Left ventricle myocardium inferior (tissue), 1 donor: Measurements from ENCODE around the gene PAQR6. TPM values are rescaled to one million over a fixed set of nuclear protein-coding genes. Genes with fewer than 3 reads are reported as not detected.

ENCODE experiments used
- DNase-seq: peaks from one replicate; pipeline ENCODE4 v3.0.0-alpha.2; 2020
- H3K27ac ChIP-seq: fragments of 200-600 bp; replicated peaks from 2 replicates; pipeline ENCODE4 v1.8.0; 2021
- H3K27me3 ChIP-seq: fragments of 200-600 bp; 2 replicates; pipeline ENCODE4 v1.8.0; 2021; ENCODE audit warnings: low read depth
- H3K36me3 ChIP-seq: fragments of 200-600 bp; 2 replicates; pipeline ENCODE4 v1.8.0; 2021
- H3K4me1 ChIP-seq: fragments of 200-600 bp; 2 replicates; pipeline ENCODE4 v1.8.0; 2021
- H3K4me3 ChIP-seq: fragments of 200-600 bp; 2 replicates; pipeline ENCODE4 v1.8.0; 2021; ENCODE audit warnings: mild to moderate bottlenecking, moderate library complexity
- H3K9me3 ChIP-seq: fragments of 200-600 bp; replicated peaks from 2 replicates; pipeline ENCODE4 v1.8.0; 2021
- intact Hi-C: fragments of 100-400 bp; cut with micrococcal nuclease; formaldehyde crosslinking; loops from one replicate; pipeline ENCODE4 v1.11.0; 2022
- long read RNA-seq: library from polyadenylated mRNA; unstranded; transcript quantifications from one replicate; pipeline ENCODE4 v2.0.0, GENCODE V29; 2021
- total RNA-seq: library from RNA; stranded (reverse); fragmentation: NEBNext Ultra II Directional; extraction: Animal tissue kit (Norgen Biotek cat#: 25700); gene quantifications from one replicate; pipeline ENCODE4 v1.2.1, GENCODE V29; 2021
- TF ChIP-seq, protein P1 (sequence below): fragments of 200-600 bp; IDR thresholded peaks from 2 replicates; pipeline ENCODE4 v1.8.0; 2021; ENCODE audit warnings: antibody characterized with exemption, mild to moderate bottlenecking, borderline replicate concordance
- donor health status: DM: no; HTN: yes; CAD: no; lungs with severe emphysema.

The PAQR6 gene, protein sequence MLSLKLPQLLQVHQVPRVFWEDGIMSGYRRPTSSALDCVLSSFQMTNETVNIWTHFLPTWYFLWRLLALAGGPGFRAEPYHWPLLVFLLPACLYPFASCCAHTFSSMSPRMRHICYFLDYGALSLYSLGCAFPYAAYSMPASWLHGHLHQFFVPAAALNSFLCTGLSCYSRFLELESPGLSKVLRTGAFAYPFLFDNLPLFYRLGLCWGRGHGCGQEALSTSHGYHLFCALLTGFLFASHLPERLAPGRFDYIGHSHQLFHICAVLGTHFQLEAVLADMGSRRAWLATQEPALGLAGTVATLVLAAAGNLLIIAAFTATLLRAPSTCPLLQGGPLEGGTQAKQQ
- 0.47 TPM for total RNA-seq
- long read RNA-seq, partial matches to known transcripts, result 0 of 2 reads
- long read RNA-seq, other reads (novel, unspliced or antisense), result 1 of 2 reads

DNA sequence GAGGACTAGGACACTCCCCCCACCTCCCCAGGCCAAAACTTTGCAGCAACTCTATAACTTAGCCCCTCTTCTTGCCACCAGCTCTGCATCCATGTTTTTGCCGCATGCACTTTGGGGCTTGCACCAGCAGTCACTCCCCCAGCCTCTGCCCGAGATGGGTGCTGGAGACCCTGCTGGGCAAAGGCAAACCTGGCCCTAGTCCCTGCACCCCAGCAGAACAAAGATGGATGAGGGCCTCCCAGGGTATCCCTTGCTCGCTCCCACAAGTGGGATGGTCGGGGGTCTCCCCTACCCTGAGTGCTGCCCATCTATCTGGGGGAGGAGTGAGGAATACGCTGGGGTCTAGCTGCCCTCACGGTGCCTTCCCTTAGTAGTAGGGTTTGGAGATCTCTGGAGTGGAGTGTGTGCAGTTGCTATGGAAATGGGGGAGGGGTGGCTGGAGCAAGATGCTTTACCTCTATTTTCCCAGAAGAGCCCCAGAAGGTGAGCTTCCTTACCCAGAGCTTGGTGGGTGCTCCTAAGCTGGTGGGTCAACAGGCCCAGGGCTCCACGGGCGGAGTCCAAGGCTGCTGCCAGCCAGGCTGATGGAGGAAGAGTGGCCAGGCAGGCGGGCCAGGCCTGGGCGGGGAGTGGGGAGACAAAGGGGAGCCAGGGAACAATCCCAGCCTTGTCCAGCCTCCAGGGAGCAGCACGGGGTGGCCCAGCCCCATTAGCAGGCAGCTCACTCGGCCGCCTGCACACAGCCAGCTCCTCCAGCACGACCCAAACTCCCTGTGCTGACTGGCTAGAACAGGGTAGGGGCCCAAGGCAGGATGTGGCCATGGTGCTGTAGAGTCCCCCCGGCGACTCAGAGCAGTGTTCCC, at the start of gene PAQR6:
TSS of gene PAQR6 (minus strand) at position 597 of the 863 bp plus-strand sequence. CDS start 1,325 bp downstream, outside the sequence.
- DNase-seq, result peak; percentile 28
- H3K27ac ChIP-seq, result peak within 1 kb of the TSS; percentile 16
- H3K27me3 ChIP-seq, result peaks cover 21% of the 10 kb centered on the region
- intact Hi-C loops, result no loop called here
- H3K9me3 ChIP-seq, result no peaks in the 10 kb centered on the region
- peaks cover 39% of the 10 kb centered on the region for H3K36me3 ChIP-seq
- TF ChIP-seq, protein P1, sequence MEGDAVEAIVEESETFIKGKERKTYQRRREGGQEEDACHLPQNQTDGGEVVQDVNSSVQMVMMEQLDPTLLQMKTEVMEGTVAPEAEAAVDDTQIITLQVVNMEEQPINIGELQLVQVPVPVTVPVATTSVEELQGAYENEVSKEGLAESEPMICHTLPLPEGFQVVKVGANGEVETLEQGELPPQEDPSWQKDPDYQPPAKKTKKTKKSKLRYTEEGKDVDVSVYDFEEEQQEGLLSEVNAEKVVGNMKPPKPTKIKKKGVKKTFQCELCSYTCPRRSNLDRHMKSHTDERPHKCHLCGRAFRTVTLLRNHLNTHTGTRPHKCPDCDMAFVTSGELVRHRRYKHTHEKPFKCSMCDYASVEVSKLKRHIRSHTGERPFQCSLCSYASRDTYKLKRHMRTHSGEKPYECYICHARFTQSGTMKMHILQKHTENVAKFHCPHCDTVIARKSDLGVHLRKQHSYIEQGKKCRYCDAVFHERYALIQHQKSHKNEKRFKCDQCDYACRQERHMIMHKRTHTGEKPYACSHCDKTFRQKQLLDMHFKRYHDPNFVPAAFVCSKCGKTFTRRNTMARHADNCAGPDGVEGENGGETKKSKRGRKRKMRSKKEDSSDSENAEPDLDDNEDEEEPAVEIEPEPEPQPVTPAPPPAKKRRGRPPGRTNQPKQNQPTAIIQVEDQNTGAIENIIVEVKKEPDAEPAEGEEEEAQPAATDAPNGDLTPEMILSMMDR, result no peak
- H3K4me1 ChIP-seq, result peaks cover 64% of the 10 kb centered on the region
- no peak within 1 kb of the TSS for H3K4me3 ChIP-seq

DNA sequence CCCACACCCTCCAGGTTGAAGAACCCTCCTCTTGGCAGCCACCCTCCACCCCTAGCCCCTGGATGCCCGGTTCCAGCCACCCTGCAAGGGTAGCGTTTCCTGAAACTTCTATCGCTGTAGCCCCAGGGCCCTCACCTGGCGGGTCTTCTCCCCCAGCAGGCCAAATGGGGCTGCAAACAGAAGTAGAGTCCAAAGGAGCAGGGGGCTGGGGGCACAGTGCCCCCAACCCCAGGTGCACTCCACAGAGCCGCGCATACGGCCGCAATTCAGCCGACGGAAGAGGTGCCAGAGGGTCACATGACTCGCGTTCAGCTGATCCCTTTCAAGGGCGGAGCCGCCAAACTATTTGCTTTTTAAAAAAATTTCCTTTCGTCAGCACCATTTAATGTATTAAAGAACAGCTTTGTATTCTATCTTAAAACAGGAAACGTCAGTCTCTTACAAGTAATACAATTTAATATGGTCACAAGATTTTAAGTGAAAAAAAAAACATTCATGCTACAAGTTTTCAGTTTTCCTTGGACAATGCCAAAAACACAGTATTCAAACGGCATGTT, 47.6 kb upstream of the PAQR6 start, which contains the start of gene GLMP:
TSS of gene GLMP (minus strand) at position 289 of the 557 bp plus-strand sequence. CDS start at position 255, 34 bp downstream.
- Histone ChIP-seq H3K27ac (peak within 1 kb of the TSS; percentile 66), H3K4me1 (peaks cover 31% of the 10 kb centered on the region), H3K4me3 (peak within 1 kb of the TSS; percentile 81), H3K36me3 (no peaks in the 10 kb centered on the region), H3K27me3 (no peaks in the 10 kb centered on the region), H3K9me3 (no peaks in the 10 kb centered on the region)
- TF ChIP-seq, protein P1, result no peak
- peak; percentile 65 for DNase-seq
- intact Hi-C loops, result no loop called here

DNA sequence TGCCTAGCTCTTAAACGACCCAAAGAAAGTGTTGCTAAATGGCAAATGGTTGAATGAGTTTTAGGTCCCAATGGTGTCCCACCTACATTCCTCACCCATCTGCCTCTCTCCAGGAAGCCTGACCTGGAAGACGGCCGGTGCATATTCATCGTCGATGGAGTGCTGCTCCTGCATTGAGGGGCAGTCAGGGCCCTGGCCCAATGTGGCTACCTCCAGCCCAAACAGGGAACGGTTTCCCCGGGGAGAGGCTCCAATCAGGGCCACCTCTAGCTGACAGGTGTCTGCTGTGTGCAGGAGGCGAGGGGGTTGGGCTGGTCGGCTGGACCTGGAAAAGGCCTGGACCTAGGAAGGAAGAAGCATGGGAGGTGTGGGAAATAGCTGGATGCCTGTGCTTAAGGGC, 46.0 kb upstream of the PAQR6 start:
- Histone ChIP-seq H3K4me3 (no peak overlapping the region), H3K27me3 (no peaks in the 10 kb centered on the region), H3K36me3 (peaks cover under 1% of the 10 kb centered on the region), H3K27ac (no peak overlapping the region), H3K4me1 (peaks cover 31% of the 10 kb centered on the region), H3K9me3 (no peaks in the 10 kb centered on the region)
- DNase-seq, result no peak
- TF ChIP-seq, protein P1, result no peak
- intact Hi-C loops, result no loop called here

DNA sequence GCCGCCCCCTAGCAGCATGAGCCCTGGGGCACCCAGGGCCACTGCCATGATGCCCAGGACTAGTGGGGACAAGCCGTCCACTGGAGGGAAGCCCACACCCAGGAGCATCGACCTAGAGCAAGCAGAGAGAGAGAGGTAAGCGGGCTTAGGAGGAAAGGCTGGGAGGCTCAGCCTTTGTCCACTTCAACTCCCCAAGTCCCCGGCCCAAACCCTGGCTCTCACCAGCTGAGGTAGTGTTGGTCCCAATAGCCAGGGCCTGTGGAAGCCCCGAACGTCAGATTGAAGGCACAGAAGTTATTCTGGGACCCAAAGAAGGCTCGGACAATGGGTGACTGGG, 45.2 kb upstream of the PAQR6 start:
- H3K36me3 ChIP-seq, result peaks cover 8% of the 10 kb centered on the region
- peaks cover 31% of the 10 kb centered on the region for H3K4me1 ChIP-seq
- intact Hi-C loops, result no loop called here
- no peak for DNase-seq
- H3K27me3 ChIP-seq, result no peaks in the 10 kb centered on the region
- TF ChIP-seq, protein P1, result no peak
- H3K9me3 ChIP-seq, result no peaks in the 10 kb centered on the region
- H3K4me3 ChIP-seq, result no peak overlapping the region
- no peak overlapping the region for H3K27ac ChIP-seq
